ENCODE results near the gene CNTNAP2.
"Not testable (repeated sequence)": the region's sequence is repeated elsewhere in the genome, so short reads cannot be mapped to it uniquely, and the experiment has no call there.

CNTNAP2 gene

DNA sequence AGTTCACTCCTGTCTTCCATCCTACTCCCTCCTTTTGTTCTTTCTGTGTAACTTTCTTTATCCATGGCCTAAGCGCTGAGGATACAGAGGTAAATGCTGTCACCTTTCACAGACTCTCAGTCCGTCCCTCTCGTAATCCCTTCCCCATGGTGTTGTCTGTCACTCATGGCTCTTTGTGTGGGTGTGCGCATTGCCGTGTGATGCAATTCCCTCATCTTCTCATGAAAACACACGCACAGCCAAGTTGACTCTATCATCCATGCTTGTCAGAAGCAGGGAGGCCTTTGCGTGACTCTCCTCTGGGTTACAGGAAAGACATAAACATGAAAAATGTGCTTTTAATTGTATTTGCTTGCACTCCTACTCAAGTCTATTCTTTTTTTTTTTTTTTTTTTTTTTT, 2348.3 kb downstream of the CNTNAP2 start:
- Mint-ChIP-seq H3K27ac (no peak overlapping the region), H3K36me3 (ENCODE audit: low read depth) (no peaks in the 10 kb centered on the region), H3K4me3 (no peak overlapping the region), H3K4me1 (ENCODE audit: low read depth) (no peaks in the 10 kb centered on the region), H3K9me3 (peaks cover 5% of the 10 kb centered on the region), H3K27me3 (ENCODE audit: low read depth) (no peaks in the 10 kb centered on the region)
- DNase-seq (ENCODE audit: low spot score) = no peak

DNA sequence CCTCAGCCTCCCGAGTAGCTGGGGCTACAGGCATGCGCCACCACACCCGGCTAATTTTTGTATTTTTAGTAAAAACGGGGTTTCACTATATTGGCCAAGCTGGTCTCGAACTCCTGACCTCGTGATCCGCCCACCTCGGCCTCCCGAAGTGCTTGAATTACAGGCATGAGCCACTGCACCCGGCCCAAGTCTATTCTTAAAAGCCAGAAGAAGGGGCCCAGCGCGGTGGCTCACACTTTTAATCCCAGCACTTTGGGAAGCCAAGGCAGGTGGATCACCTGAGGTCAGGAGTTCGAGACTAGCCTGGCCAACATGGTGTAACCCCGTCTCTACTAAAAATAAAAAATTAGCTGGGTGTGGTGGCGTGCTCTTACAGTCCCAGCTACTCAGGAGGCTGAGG, 2348.8 kb downstream of the CNTNAP2 start:
- not testable (repeated sequence) for H3K27me3 Mint-ChIP-seq (ENCODE audit: low read depth)

DNA sequence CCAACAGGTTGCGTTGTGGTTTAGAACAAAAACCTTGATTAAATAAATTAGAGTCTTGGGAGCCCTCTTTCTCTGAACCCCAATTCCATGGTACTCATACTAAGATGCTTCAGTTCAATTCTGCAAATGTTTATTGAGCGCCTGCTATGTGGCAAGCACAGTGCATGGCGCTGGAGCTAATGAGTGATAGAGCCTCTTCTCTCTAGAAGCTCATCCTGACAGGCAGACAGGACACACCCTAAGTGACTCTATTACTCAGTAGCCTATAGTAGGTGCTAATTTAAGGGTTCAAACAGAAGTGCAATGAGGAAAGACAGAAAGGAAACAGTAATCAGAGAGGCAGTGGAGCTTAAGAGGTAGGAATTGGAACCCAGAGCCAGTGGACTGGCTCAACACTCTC, 2349.5 kb downstream of the CNTNAP2 start:
- no peaks in the 10 kb centered on the region for H3K4me1 Mint-ChIP-seq (ENCODE audit: low read depth)
- H3K4me3 Mint-ChIP-seq = no peak overlapping the region
- no peak overlapping the region for H3K27ac Mint-ChIP-seq
- DNase-seq (ENCODE audit: low spot score) = no peak
- no peaks in the 10 kb centered on the region for H3K27me3 Mint-ChIP-seq (ENCODE audit: low read depth)
- H3K36me3 Mint-ChIP-seq (ENCODE audit: low read depth) = no peaks in the 10 kb centered on the region
- H3K9me3 Mint-ChIP-seq = peaks cover 5% of the 10 kb centered on the region

More for the DNA sequence above, 2348.8 kb downstream of the CNTNAP2 start:
- not testable (repeated sequence) for H3K27ac Mint-ChIP-seq; DNase-seq (ENCODE audit: low spot score); H3K36me3 Mint-ChIP-seq (ENCODE audit: low read depth); H3K4me3 Mint-ChIP-seq; H3K9me3 Mint-ChIP-seq; H3K4me1 Mint-ChIP-seq (ENCODE audit: low read depth)

- Mint-ChIP-seq H3K9me3 (no peaks in the 10 kb centered on the region), H3K27ac (no peak overlapping the region), H3K4me1 (ENCODE audit: low read depth) (no peaks in the 10 kb centered on the region), H3K4me3 (no peak overlapping the region), H3K36me3 (ENCODE audit: low read depth) (no peaks in the 10 kb centered on the region), H3K27me3 (ENCODE audit: low read depth) (no peaks in the 10 kb centered on the region)
- no peak for DNase-seq (ENCODE audit: low spot score)
These were observed 2352.1 kb downstream of the CNTNAP2 start for GRCh38 chr7:148468700-148469098.
